ENCODE measurements around the gene ATG5. TPM values are rescaled to one million over a fixed set of nuclear protein-coding genes. Genes with fewer than 3 reads are reported as not detected.
"Not testable (repeated sequence)": the region's sequence is repeated elsewhere in the genome, so short reads cannot be mapped to it uniquely, and the experiment has no call there.

Gene ATG5
- total RNA-seq, 3 donors from 2014 or later = 39.4 to 51.6 (median 43.0) TPM

- H3K36me3 ChIP-seq (ENCODE audit: low read depth) = no peaks in the 10 kb centered on the region
These were observed 72.9 kb downstream of the ATG5 start for GRCh38 chr6:106252687-106253086.

GRCh38 chr6:106251531-106252255 lies 73.9 kb downstream of the ATG5 start:
- DNase-seq; H3K36me3 ChIP-seq (ENCODE audit: low read depth); ATAC-seq; intact Hi-C loops (cut with DNase I, micrococcal nuclease); H3K9me3 ChIP-seq; H3K4me1 ChIP-seq (ENCODE audit: low read depth); H3K4me3 ChIP-seq: not testable (repeated sequence)

More at GRCh38 chr6:106252687-106253086, 72.9 kb downstream of the ATG5 start:
- H3K4me1 ChIP-seq (ENCODE audit: low read depth) = no peaks in the 10 kb centered on the region
- no peak for ATAC-seq
- intact Hi-C loops (cut with DNase I, micrococcal nuclease) = no loop called here
- no peaks in the 10 kb centered on the region for H3K9me3 ChIP-seq
- no peak for DNase-seq
- no peak overlapping the region for H3K4me3 ChIP-seq
- no peak for TF ChIP-seq CTCF (IDR thresholded peaks at IDR 0.05)

GRCh38 chr6:106250953-106251352 lies 74.6 kb downstream of the ATG5 start:
- intact Hi-C loops (cut with DNase I, micrococcal nuclease) = no loop called here
- no peak for TF ChIP-seq CTCF (IDR thresholded peaks at IDR 0.05)
- DNase-seq (peak in 1 of 3 donors; percentile 17), ATAC-seq (peak; percentile 91)
- H3K4me3 ChIP-seq = no peak overlapping the region
- H3K9me3 ChIP-seq = no peaks in the 10 kb centered on the region
- H3K36me3 ChIP-seq (ENCODE audit: low read depth) = no peaks in the 10 kb centered on the region
- no peaks in the 10 kb centered on the region for H3K4me1 ChIP-seq (ENCODE audit: low read depth)

GRCh38 chr6:106249658-106250057 lies 75.9 kb downstream of the ATG5 start:
- intact Hi-C loops (cut with DNase I, micrococcal nuclease) = no loop called here
- Histone ChIP-seq H3K4me3 (no peak overlapping the region), H3K4me1 (ENCODE audit: low read depth) (no peaks in the 10 kb centered on the region), H3K9me3 (no peaks in the 10 kb centered on the region), H3K36me3 (ENCODE audit: low read depth) (no peaks in the 10 kb centered on the region)
- TF ChIP-seq CTCF (IDR thresholded peaks at IDR 0.05) = no peak
- ATAC-seq = no peak
- DNase-seq = no peak

- no peak for TF ChIP-seq CTCF (IDR thresholded peaks at IDR 0.05)
- DNase-seq = no peak
- Histone ChIP-seq H3K4me1 (ENCODE audit: low read depth) (no peaks in the 10 kb centered on the region), H3K36me3 (ENCODE audit: low read depth) (no peaks in the 10 kb centered on the region), H3K9me3 (no peaks in the 10 kb centered on the region), H3K4me3 (no peak overlapping the region)
- intact Hi-C loops (cut with DNase I, micrococcal nuclease) = no loop called here
- ATAC-seq = no peak
These were observed 77.8 kb downstream of the ATG5 start for GRCh38 chr6:106247733-106248132.

- no peaks in the 10 kb centered on the region for H3K4me1 ChIP-seq (ENCODE audit: low read depth)
- DNase-seq (no peak), ATAC-seq (no peak)
- H3K4me3 ChIP-seq = no peak overlapping the region
- intact Hi-C loops (cut with DNase I, micrococcal nuclease) = no loop called here
- H3K9me3 ChIP-seq = no peaks in the 10 kb centered on the region
- no peaks in the 10 kb centered on the region for H3K36me3 ChIP-seq (ENCODE audit: low read depth)
- TF ChIP-seq CTCF (IDR thresholded peaks at IDR 0.05) = no peak
These were observed 78.3 kb downstream of the ATG5 start for GRCh38 chr6:106247293-106247692.

Measured in mucosa of descending colon (tissue), 3 donors.